Anterior cingulate cortex (tissue), 58 donors: ENCODE results near the gene KRTAP4-9.
"Not testable (repeated sequence)": the region's sequence is repeated elsewhere in the genome, so short reads cannot be mapped to it uniquely, and the experiment has no call there.

ENCODE experiments used
- DNase-seq, 58 donors: peaks; one replicate each; lab custom pipeline; 2025; lab: John Stamatoyannopoulos, UW

Gene KRTAP4-9

GRCh38 chr17:41105347-41105746, at the start of gene KRTAP4-9:
TSS of gene KRTAP4-9 (plus strand) at chr17:41105389. CDS start at chr17:41105389, 0 bp downstream.
- not testable (repeated sequence) for DNase-seq

DNA sequence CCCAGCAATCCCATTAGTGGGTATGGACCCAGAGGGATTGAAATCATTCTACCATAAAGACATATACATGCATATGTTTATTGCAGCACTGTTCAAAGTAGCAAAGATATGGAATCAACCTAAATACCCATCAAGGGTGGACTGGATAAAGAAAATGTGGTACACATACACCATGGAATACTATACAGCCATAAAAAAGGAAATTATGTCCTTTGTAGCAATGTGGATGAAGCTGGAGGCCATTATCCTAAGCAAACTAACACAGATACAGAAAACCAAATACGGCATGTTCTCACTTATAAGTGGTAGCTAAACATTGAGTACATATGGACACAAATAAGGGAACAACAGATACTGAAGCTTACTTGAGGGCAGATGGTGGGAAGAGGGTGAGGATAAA, 47.6 kb upstream of the KRTAP4-9 start:
- DNase-seq = no peak

GRCh38 chr17:41058741-41059140, 46.4 kb upstream of the KRTAP4-9 start:
- DNase-seq = no peak

GRCh38 chr17:41059276-41060051, 45.7 kb upstream of the KRTAP4-9 start:
- DNase-seq = not testable (repeated sequence)

- DNase-seq = no peak
Measured at GRCh38 chr17:41060052-41060604, 45.1 kb upstream of the KRTAP4-9 start, which contains the start of gene KRTAP2-3. TSS of gene KRTAP2-3 (minus strand) at chr17:41060114. CDS start at chr17:41060050, 64 bp downstream.

DNA sequence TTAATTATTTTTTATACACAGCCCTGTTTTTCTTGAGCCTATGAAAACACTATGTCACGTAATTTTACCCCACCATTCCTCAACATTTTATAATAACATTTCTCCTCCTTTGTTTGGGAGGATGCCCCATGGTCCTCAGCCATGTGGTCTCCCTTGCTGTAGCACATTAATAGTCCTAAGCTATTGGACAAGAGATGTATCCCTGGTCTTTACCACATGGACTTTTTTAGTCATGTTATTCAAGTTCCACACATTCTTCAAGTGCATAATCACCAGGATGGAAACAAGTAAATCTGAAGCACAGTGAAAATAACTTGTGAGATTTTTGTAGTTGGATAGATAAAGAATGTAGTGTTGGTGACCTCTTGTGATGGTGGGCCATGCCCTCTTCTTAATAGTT, 43.2 kb upstream of the KRTAP4-9 start:
- no peak for DNase-seq

DNA sequence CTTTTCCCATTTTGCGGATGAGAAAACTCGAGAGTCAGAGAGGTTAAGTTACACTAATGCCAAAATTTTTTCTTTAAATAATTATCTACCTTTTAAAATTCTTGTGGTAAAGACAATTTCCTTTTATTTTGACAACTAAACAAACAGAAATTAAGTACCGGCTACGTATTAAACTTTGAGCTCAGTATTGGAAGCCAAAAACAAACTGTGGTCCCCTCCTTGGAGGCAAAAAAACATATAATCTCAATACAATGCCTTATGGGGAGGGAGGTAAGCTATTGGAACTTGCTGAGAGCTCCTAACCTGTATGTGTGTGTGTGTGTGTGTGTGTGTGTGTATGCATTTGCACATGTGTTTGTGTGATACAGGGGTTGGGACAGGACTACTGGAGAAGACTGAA, 41.7 kb upstream of the KRTAP4-9 start:
- no peak for DNase-seq

DNA sequence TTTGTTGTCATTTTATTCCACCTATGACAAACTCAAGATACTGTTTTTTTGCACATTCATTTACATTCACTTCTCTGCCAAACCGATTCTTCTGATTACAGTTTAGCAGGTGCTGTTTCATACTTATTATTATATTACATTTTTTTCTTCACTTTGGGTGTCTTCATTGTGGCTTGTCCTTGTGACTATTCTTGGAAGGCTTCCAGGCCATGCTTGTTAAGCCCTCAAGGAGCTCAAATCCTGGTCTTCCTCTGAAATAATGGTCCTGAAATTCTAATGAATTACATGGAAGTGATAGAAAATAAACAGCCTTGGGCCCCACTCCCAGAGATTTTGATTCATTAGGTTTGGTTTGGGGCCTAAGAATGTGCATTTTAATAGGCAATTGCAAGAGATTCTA, 40.9 kb upstream of the KRTAP4-9 start:
- no peak for DNase-seq

- DNase-seq = not testable (repeated sequence)
Measured at GRCh38 chr17:41065016-41065689, 40.0 kb upstream of the KRTAP4-9 start.

GRCh38 chr17:41065829-41066624, 39.2 kb upstream of the KRTAP4-9 start, which contains the start of gene KRTAP2-4:
TSS of gene KRTAP2-4 (minus strand) at chr17:41065879. CDS start at chr17:41065845, 34 bp downstream.
- no peak for DNase-seq

DNA sequence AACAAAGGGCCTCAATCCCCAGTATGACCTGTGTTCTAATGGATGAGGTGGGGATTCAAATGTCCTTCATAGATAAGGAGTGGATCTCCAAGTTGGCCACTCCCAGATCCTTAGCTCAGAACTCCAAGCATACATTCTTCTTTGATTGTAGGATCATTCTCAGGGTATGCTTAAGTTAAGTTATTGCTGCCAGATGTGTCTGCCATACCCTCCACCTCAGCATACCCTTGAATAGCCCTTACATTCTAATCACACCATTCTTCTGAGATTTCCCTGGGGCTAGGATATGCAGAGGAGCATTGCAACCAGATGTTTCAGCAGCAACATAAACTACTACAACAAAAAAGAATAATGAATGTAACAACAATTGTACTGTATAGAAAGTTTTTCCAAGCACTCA, 37.9 kb upstream of the KRTAP4-9 start:
- DNase-seq = no peak

DNA sequence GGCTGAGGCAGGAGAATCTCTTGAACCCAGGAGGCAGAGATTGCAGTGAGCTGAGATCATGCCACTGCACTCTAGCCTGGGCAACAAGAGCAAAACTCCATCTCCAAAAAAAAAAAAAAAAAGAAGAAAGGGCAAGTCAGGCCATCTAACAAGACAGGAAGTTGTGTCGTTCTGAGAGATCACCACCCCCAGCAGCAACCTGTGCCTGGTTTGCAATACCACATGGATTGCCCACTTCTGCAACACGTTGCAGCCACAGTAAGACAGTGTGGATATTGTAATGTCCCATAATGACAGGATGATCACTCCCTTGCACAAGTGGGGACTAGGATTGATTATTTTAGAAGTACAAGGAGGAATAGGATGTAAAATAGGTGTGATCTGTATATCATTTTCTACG, 36.2 kb upstream of the KRTAP4-9 start:
- DNase-seq = no peak

- DNase-seq = no peak
Measured at GRCh38 chr17:41071606-41072360, 33.4 kb upstream of the KRTAP4-9 start.

- no peak for DNase-seq
Measured at GRCh38 chr17:41073676-41074075, 31.5 kb upstream of the KRTAP4-9 start.

GRCh38 chr17:41076788-41077187, 28.4 kb upstream of the KRTAP4-9 start:
- no peak for DNase-seq

DNA sequence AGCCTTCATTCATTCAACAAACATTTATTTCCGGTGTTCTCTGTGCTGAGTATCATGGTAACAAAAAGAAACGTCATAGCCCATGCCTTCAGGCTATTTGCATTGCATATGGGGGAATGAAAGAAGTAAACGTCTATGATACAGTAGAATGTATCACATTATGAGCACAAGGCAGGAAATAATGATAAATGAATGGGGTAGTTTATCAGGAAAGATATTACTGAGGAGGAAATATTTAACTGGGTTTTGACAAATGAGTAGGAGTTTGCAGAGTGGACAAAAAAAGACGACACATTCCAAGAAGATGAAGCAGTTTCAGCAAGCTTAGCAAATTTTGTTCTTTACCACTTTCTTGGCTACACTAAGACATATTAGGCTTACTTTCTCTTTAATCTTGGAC, 22.6 kb upstream of the KRTAP4-9 start:
- no peak for DNase-seq

DNA sequence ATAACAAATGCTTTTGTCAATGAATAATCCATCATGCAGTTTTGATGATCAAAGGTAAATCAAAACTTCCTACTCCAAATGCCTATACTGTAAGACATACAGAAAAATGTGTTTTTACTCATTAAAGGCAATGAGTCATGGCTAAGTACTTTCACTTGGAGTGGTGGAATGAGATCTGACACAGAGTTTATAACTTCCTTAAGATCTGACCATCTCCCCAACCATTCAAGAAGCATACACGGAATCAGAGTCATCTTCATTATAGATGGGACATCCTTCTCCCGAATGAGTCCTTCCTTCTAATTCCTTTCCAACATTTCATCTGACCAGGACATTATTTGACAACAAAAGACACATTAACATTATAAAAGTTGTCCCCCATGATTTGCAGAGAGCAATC, 21.8 kb upstream of the KRTAP4-9 start:
- not testable (repeated sequence) for DNase-seq

DNA sequence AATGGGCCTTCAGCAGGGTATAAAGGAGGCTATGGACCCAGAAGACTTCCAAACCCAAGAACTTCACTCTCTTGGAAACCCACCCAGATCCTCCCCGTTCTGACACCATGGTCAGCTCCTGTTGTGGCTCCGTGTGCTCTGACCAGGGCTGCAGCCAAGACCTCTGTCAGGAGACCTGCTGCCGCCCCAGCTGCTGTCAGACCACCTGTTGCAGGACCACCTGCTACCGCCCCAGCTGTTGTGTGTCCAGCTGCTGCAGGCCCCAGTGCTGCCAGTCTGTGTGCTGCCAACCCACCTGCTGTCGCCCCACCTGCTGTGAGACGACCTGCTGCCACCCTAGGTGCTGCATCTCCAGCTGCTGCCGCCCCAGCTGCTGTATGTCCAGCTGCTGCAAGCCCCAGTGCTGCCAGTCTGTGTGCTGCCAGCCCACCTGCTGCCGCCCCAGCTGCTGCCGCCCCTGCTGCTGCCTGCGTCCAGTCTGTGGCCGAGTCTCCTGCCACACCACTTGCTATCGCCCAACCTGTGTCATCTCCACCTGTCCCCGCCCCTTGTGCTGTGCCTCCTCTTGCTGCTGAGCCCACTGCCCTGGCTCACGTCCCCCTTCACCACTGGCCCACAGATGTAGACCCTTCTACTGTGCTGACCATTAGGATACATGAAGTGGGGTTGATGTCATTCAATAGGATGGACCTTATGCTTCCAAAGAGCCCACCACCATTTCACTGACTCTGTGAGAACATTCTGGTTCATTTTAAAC, 20.9 kb upstream of the KRTAP4-9 start, which contains the start of gene KRTAP4-7:
Gene KRTAP4-7 (plus strand): TSS at position 51 of the 757 bp plus-strand sequence. CDS start 57 bp downstream, at position 108.
- not testable (repeated sequence) for DNase-seq
